Ectodermal cell (in vitro differentiated cells): ENCODE measurements around the gene TFF3.

ENCODE experiments used
- H3K27ac ChIP-seq: 2 replicates; pipeline ENCODE4 v1.7.0; 2013; ENCODE audit warnings: mild to moderate bottlenecking, low read depth, low read length; ENCODE audit not compliant: insufficient read depth, poor library complexity, severe bottlenecking
- H3K27me3 ChIP-seq: 2 replicates; pipeline ENCODE4 v1.7.0; 2013; ENCODE audit warnings: mild to moderate bottlenecking, low read length; ENCODE audit not compliant: insufficient read depth, control insufficient read depth, poor library complexity, severe bottlenecking
- H3K36me3 ChIP-seq: one replicate; pipeline ENCODE4 v1.7.0; 2013; ENCODE audit warnings: low read length; ENCODE audit not compliant: control insufficient read depth, insufficient read depth
- H3K4me1 ChIP-seq: one replicate; pipeline ENCODE4 v1.7.0; 2013; ENCODE audit warnings: low read length; ENCODE audit not compliant: control insufficient read depth, insufficient read depth
- H3K4me3 ChIP-seq: 2 replicates; pipeline ENCODE4 v1.7.0; 2013; ENCODE audit warnings: low read depth, low read length, control low read depth; ENCODE audit not compliant: insufficient read depth
- H3K9me3 ChIP-seq: 2 replicates; pipeline ENCODE4 v1.7.0; 2013; ENCODE audit warnings: mild to moderate bottlenecking, low read length, moderate library complexity; ENCODE audit not compliant: control insufficient read depth
- WGBS, 2 experiments: methylation state at CpG; one replicate each; pipeline ENCODE4 v1.1.7; 2013; ENCODE audit warnings: missing lambda C conversion rate in 2 of 2; 5-methylcytosine and 5-hydroxymethylcytosine counted together

TFF3 gene

GRCh38 chr21:42321231-42321630 lies 6.0 kb upstream of the TFF3 start:
- Histone ChIP-seq H3K36me3 (no peaks in the 10 kb centered on the region), H3K4me1 (peaks cover 10% of the 10 kb centered on the region), H3K27ac (no peak overlapping the region), H3K27me3 (no peaks in the 10 kb centered on the region), H3K4me3 (no peak overlapping the region), H3K9me3 (no peaks in the 10 kb centered on the region)
- 91 to 93% methylated on average over 10 of the region's 10 CpGs for WGBS, 2 experiments

GRCh38 chr21:42320791-42321190 lies 5.6 kb upstream of the TFF3 start:
- no peak overlapping the region for H3K4me3 ChIP-seq
- 90 to 94% methylated on average over 8 of the region's 8 CpGs for WGBS, 2 experiments
- no peaks in the 10 kb centered on the region for H3K9me3 ChIP-seq
- no peaks in the 10 kb centered on the region for H3K36me3 ChIP-seq
- H3K4me1 ChIP-seq: peaks cover 12% of the 10 kb centered on the region
- no peaks in the 10 kb centered on the region for H3K27me3 ChIP-seq
- H3K27ac ChIP-seq: no peak overlapping the region

- Histone ChIP-seq H3K36me3 (no peaks in the 10 kb centered on the region), H3K27me3 (no peaks in the 10 kb centered on the region), H3K4me3 (no peak overlapping the region), H3K9me3 (no peaks in the 10 kb centered on the region), H3K4me1 (peaks cover 19% of the 10 kb centered on the region), H3K27ac (no peak overlapping the region)
- WGBS, 2 experiments: 88 to 90% methylated on average over 17 of the region's 17 CpGs
Observed at GRCh38 chr21:42319851-42320572, 4.8 kb upstream of the TFF3 start.

- no peaks in the 10 kb centered on the region for H3K27me3 ChIP-seq
Observed at GRCh38 chr21:42319376-42319775, 4.2 kb upstream of the TFF3 start.

GRCh38 chr21:42317826-42318746 lies 2.9 kb upstream of the TFF3 start:
- WGBS, 2 experiments: 88% methylated on average over 20 of the region's 20 CpGs
- Histone ChIP-seq H3K36me3 (no peaks in the 10 kb centered on the region), H3K27me3 (no peaks in the 10 kb centered on the region), H3K4me1 (peaks cover 32% of the 10 kb centered on the region), H3K27ac (no peak overlapping the region), H3K9me3 (no peaks in the 10 kb centered on the region), H3K4me3 (no peak overlapping the region)

More at GRCh38 chr21:42319376-42319775, 4.2 kb upstream of the TFF3 start:
- H3K9me3 ChIP-seq: no peaks in the 10 kb centered on the region
- no peak overlapping the region for H3K4me3 ChIP-seq
- peaks cover 20% of the 10 kb centered on the region for H3K4me1 ChIP-seq
- H3K27ac ChIP-seq: no peak overlapping the region
- WGBS, 2 experiments: 93 to 98% methylated on average over 10 of the region's 10 CpGs
- H3K36me3 ChIP-seq: no peaks in the 10 kb centered on the region

GRCh38 chr21:42317341-42317741 lies 2.1 kb upstream of the TFF3 start:
- Histone ChIP-seq H3K27me3 (no peaks in the 10 kb centered on the region), H3K9me3 (no peaks in the 10 kb centered on the region), H3K36me3 (no peaks in the 10 kb centered on the region), H3K4me1 (peaks cover 37% of the 10 kb centered on the region), H3K27ac (no peak overlapping the region), H3K4me3 (no peak overlapping the region)
- WGBS, 2 experiments: 63 to 68% methylated on average over 8 of the region's 8 CpGs

GRCh38 chr21:42316891-42317290 lies 1.7 kb upstream of the TFF3 start:
- Histone ChIP-seq H3K9me3 (no peaks in the 10 kb centered on the region), H3K4me3 (no peak overlapping the region), H3K36me3 (no peaks in the 10 kb centered on the region), H3K27ac (no peak overlapping the region), H3K4me1 (peaks cover 37% of the 10 kb centered on the region), H3K27me3 (no peaks in the 10 kb centered on the region)
- 89% methylated on average over 16 of the region's 16 CpGs for WGBS, 2 experiments

- WGBS, 2 experiments: 88 to 91% methylated on average over 6 of the region's 6 CpGs
- Histone ChIP-seq H3K4me1 (peaks cover 47% of the 10 kb centered on the region), H3K27ac (no peak overlapping the region), H3K27me3 (peaks cover 6% of the 10 kb centered on the region), H3K4me3 (no peak overlapping the region), H3K9me3 (no peaks in the 10 kb centered on the region), H3K36me3 (no peaks in the 10 kb centered on the region)
Observed at GRCh38 chr21:42314616-42315295, 453 bp downstream of the TFF3 start.

GRCh38 chr21:42313501-42313969 lies 1.7 kb downstream of the TFF3 start:
- 22 to 32% methylated on average over 13 of the region's 13 CpGs for WGBS, 2 experiments
- peaks cover 47% of the 10 kb centered on the region for H3K4me1 ChIP-seq
- H3K36me3 ChIP-seq: no peaks in the 10 kb centered on the region
- no peak overlapping the region for H3K27ac ChIP-seq
- no peak overlapping the region for H3K4me3 ChIP-seq
- H3K27me3 ChIP-seq: peaks cover 6% of the 10 kb centered on the region
- no peaks in the 10 kb centered on the region for H3K9me3 ChIP-seq
